ENCODE results near the gene LITAFD. TPM values are rescaled to one million over a fixed set of nuclear protein-coding genes. Genes with fewer than 3 reads are reported as not detected.
A peak's percentile ranks its signal among the peaks of the same experiment; 100 is the strongest.
"Not testable (repeated sequence)": the region's sequence is repeated elsewhere in the genome, so short reads cannot be mapped to it uniquely, and the experiment has no call there.

Gene LITAFD
- total RNA-seq, 1 donor = not detected

DNA sequence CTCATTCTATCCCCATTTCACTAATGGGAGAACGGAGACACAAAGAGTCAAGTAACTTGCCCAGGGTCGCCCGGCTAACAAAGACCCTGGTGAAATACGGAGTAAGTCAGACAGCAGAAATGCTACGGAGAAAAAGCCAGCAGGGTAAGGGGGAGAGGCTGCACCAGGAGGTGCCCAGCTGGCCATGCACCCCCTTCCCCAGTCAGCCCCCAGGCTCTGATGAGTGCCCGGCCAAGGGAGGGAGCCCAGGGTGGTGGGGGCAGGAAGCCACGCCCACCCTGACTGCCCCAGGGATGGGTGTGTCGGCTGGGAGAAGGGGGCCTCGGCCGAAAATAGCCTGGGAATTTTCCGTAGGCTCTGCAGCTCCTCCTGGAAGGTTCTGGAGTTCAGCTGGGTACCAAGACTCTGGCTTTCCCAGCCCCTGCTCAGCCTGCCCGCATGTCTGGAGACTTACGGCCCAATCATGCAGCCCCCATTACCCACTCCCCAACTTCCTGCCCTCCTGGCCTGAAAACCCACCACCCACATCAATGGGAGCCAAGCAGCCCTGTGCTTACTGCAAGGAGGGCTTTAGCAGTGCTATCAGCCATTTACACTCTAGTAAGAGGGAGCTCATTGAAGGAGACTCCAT is 17.6 kb upstream of the LITAFD start:
- H3K27me3 ChIP-seq (ENCODE audit: insufficient read depth, low read length) = no peaks in the 10 kb centered on the region
- peaks cover 39% of the 10 kb centered on the region for H3K4me1 ChIP-seq (ENCODE audit: insufficient read depth, low read length)
- no peaks in the 10 kb centered on the region for H3K9me3 ChIP-seq (ENCODE audit: low read depth, low read length)
- no peak overlapping the region for H3K4me3 ChIP-seq (ENCODE audit: low read length)

- Histone ChIP-seq H3K4me1 (ENCODE audit: insufficient read depth, low read length) (peaks cover 44% of the 10 kb centered on the region), H3K27me3 (ENCODE audit: insufficient read depth, low read length) (no peaks in the 10 kb centered on the region), H3K4me3 (ENCODE audit: low read length) (no peak overlapping the region), H3K9me3 (ENCODE audit: low read depth, low read length) (no peaks in the 10 kb centered on the region)
Observed at GRCh38 chr16:8865145-8865882, 16.8 kb upstream of the LITAFD start.

DNA sequence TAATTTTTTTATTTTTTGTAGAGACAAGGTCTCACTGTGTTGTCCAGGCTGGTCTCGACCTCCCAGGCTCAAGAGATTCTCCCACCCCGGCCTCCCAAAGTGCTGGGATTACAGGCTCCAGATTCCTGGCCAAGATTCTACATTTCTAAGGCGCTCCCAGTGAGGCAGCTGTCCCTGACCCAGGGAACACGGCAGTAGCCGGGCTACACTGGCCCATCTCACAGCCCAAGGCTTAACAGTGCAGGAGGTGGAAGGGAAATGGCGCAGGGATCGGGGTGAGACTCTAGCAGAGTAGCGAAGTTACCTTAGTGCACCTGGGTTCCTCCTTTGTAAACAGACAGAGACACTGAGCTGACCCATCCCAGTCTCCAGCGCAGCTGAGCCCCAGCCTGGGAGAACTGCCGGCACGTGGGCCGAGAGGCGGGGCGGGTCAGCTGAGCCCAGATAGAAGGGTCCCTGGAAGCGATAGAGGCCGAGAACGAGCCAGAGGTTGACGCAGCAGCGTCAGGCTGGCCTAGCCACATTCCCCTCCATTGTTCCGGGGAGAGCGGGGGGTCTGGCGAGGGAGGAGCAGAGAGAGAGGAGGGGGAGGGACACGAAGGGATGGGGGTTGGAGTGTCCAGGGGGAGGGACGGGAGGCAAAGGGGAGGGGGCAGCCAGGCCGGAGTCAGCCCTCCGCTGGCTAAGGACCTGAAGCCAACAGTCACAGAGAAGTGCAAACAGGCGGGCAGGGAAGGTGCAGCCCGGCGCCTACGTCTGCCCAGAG is 15.8 kb upstream of the LITAFD start:
- Histone ChIP-seq H3K4me3 (ENCODE audit: low read length) (no peak overlapping the region), H3K27me3 (ENCODE audit: insufficient read depth, low read length) (no peaks in the 10 kb centered on the region), H3K9me3 (ENCODE audit: low read depth, low read length) (no peaks in the 10 kb centered on the region), H3K4me1 (ENCODE audit: insufficient read depth, low read length) (peaks cover 54% of the 10 kb centered on the region)

DNA sequence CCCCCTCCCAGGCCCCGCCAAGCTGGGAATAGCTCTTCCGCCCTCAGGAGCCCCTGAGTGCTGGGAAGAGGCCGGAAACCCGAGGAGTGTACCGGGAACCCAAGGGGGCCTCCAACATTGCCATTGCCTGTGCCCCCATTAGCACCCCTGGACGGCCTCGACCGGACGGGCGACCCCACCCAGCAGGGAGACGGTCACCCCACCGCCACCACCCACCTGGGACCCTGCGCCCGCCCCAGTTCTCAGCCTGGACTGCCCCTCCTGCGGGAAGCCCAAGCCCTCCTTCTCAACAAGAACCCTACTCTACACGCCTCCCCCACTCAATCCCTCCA is 15.3 kb upstream of the LITAFD start:
- Histone ChIP-seq H3K9me3 (ENCODE audit: low read depth, low read length) (no peaks in the 10 kb centered on the region), H3K4me3 (ENCODE audit: low read length) (no peak overlapping the region), H3K27me3 (ENCODE audit: insufficient read depth, low read length) (no peaks in the 10 kb centered on the region), H3K4me1 (ENCODE audit: insufficient read depth, low read length) (peaks cover 56% of the 10 kb centered on the region)

GRCh38 chr16:8867216-8867931 is 14.8 kb upstream of the LITAFD start:
- H3K4me1 ChIP-seq (ENCODE audit: insufficient read depth, low read length) = peaks cover 56% of the 10 kb centered on the region

DNA sequence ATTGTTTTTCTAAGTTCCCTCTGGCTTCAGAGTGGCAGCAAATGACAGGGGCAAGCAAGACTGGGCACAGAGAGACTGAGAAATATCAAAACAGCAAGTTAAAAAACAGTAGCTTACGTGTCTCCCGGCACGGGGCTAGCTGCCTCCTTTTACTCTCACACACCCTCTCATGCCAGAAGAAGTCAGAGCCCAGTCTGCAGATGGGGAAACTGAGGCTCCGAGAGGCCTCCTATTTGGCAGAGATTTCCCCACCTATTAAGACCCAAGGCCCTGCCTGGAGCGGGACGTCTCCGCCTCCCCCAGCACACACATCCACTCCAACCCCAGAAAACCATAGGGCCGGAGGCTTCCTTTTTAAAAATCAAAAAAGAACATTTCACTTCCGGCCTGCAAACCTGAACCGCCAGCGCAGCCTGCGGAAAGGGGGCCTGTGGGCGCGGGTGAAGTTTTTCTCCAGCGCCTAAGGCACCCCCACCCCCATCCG is 14.2 kb upstream of the LITAFD start:
- no peaks in the 10 kb centered on the region for H3K27me3 ChIP-seq (ENCODE audit: insufficient read depth, low read length)
- peaks cover 56% of the 10 kb centered on the region for H3K4me1 ChIP-seq (ENCODE audit: insufficient read depth, low read length)
- peak overlapping the region; percentile 64 for H3K4me3 ChIP-seq (ENCODE audit: low read length)
- no peaks in the 10 kb centered on the region for H3K9me3 ChIP-seq (ENCODE audit: low read depth, low read length)

More at GRCh38 chr16:8867216-8867931, 14.8 kb upstream of the LITAFD start:
- peak overlapping the region; percentile 64 for H3K4me3 ChIP-seq (ENCODE audit: low read length)
- H3K27me3 ChIP-seq (ENCODE audit: insufficient read depth, low read length) = no peaks in the 10 kb centered on the region
- H3K9me3 ChIP-seq (ENCODE audit: low read depth, low read length) = no peaks in the 10 kb centered on the region

- Histone ChIP-seq H3K4me1 (ENCODE audit: insufficient read depth, low read length) (peaks cover 56% of the 10 kb centered on the region), H3K4me3 (ENCODE audit: low read length) (peak within 1 kb of the TSS; percentile 64)
Observed at GRCh38 chr16:8868416-8869211, 13.5 kb upstream of the LITAFD start, which contains the start of gene CARHSP1. Gene CARHSP1 (minus strand): TSS chr16:8869006. CDS start chr16:8859328, 9,678 bp downstream.

GRCh38 chr16:8869212-8869987 is 12.8 kb upstream of the LITAFD start:
- Histone ChIP-seq H3K4me3 (ENCODE audit: low read length) (peak overlapping the region; percentile 40), H3K9me3 (ENCODE audit: low read depth, low read length) (no peaks in the 10 kb centered on the region), H3K4me1 (ENCODE audit: insufficient read depth, low read length) (peaks cover 56% of the 10 kb centered on the region), H3K27me3 (ENCODE audit: insufficient read depth, low read length) (no peaks in the 10 kb centered on the region)

More at GRCh38 chr16:8868416-8869211, 13.5 kb upstream of the LITAFD start, which contains the start of gene CARHSP1:
- Histone ChIP-seq H3K9me3 (ENCODE audit: low read depth, low read length) (no peaks in the 10 kb centered on the region), H3K27me3 (ENCODE audit: insufficient read depth, low read length) (no peaks in the 10 kb centered on the region)

DNA sequence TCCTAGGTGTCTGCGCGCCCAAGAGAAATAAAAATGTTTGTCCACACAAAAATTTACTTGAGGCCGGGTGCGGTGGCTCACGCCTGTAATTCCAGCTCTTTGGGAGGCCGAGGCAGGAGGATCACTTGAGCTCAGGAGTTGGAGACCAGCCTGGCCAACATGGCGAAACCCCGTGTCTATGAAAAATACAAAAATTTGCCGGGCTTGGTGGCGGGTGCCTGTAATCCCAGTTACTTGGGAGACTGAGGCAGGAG is 12.2 kb upstream of the LITAFD start:
- H3K4me1 ChIP-seq (ENCODE audit: insufficient read depth, low read length) = peaks cover 50% of the 10 kb centered on the region
- H3K9me3 ChIP-seq (ENCODE audit: low read depth, low read length); H3K27me3 ChIP-seq (ENCODE audit: insufficient read depth, low read length); H3K4me3 ChIP-seq (ENCODE audit: low read length): not testable (repeated sequence)

- no peaks in the 10 kb centered on the region for H3K9me3 ChIP-seq (ENCODE audit: low read depth, low read length)
- H3K4me3 ChIP-seq (ENCODE audit: low read length) = no peak overlapping the region
Observed at GRCh38 chr16:8872071-8872470, 10.1 kb upstream of the LITAFD start.

GRCh38 chr16:8872967-8873865 is 8.9 kb upstream of the LITAFD start:
- H3K4me1 ChIP-seq (ENCODE audit: insufficient read depth, low read length) = peaks cover 22% of the 10 kb centered on the region
- H3K27me3 ChIP-seq (ENCODE audit: insufficient read depth, low read length) = no peaks in the 10 kb centered on the region
- no peaks in the 10 kb centered on the region for H3K9me3 ChIP-seq (ENCODE audit: low read depth, low read length)
- H3K4me3 ChIP-seq (ENCODE audit: low read length) = no peak overlapping the region

More at GRCh38 chr16:8872071-8872470, 10.1 kb upstream of the LITAFD start:
- Histone ChIP-seq H3K27me3 (ENCODE audit: insufficient read depth, low read length) (no peaks in the 10 kb centered on the region), H3K4me1 (ENCODE audit: insufficient read depth, low read length) (peaks cover 33% of the 10 kb centered on the region)

GRCh38 chr16:8873866-8874195 is 8.3 kb upstream of the LITAFD start:
- not testable (repeated sequence) for H3K9me3 ChIP-seq (ENCODE audit: low read depth, low read length); H3K4me3 ChIP-seq (ENCODE audit: low read length); H3K27me3 ChIP-seq (ENCODE audit: insufficient read depth, low read length)
- H3K4me1 ChIP-seq (ENCODE audit: insufficient read depth, low read length) = peaks cover 22% of the 10 kb centered on the region

- Histone ChIP-seq H3K9me3 (ENCODE audit: low read depth, low read length) (no peaks in the 10 kb centered on the region), H3K4me1 (ENCODE audit: insufficient read depth, low read length) (peaks cover 19% of the 10 kb centered on the region), H3K27me3 (ENCODE audit: insufficient read depth, low read length) (no peaks in the 10 kb centered on the region), H3K4me3 (ENCODE audit: low read length) (no peak overlapping the region)
Observed at GRCh38 chr16:8874388-8874787, 7.8 kb upstream of the LITAFD start.
